GM12878 (cell line): ENCODE data around the gene BCKDK. TPM values are rescaled to one million over a fixed set of nuclear protein-coding genes. Genes with fewer than 3 reads are reported as not detected.

ENCODE experiments used
- ATAC-seq: fragments of 200-7000 bp; cut with Tn5 transposase; 3 replicates; pipeline ENCODE4 v1.9.1; 2020; ENCODE audit warnings: mild to moderate bottlenecking, moderate library complexity
- BruUV-seq: library from RNA; stranded (reverse); fragments of 400-500 nt; replicated peaks from 2 replicates; lab custom pipeline; 2021; lab: Mats Ljungman, UMichigan
- CTCF ChIA-PET: fragments of 300-600 bp; sonication (Branson Sonifier 250); formaldehyde crosslinking; extraction: SDS; loops from one replicate; lab custom pipeline; 2021; ENCODE audit warnings: inconsistent platforms; lab: Yijun Ruan, JAX
- POLR2A ChIA-PET: fragments of 350-600 bp; formaldehyde crosslinking; extraction: SDS; loops from one replicate; lab custom pipeline; 2021; ENCODE audit warnings: inconsistent platforms; lab: Charles Lee
- RAD21 ChIA-PET: fragments of 300-600 bp; sonication (Branson Sonifier 250); formaldehyde crosslinking; loops from one replicate; lab custom pipeline; 2023; ENCODE audit warnings: antibody characterized with exemption; ENCODE audit not compliant: unreplicated experiment; lab: Charles Lee
- SMC1A ChIA-PET: fragments of 300-600 bp; sonication (Branson Sonifier 250); formaldehyde crosslinking; loops from one replicate; lab custom pipeline; 2023; ENCODE audit not compliant: unreplicated experiment, uncharacterized antibody; lab: Charles Lee
- DNase-seq: peaks from one replicate; pipeline ENCODE4 v3.0.0-alpha.2; 2011; ENCODE audit warnings: low read depth, low spot score
- FAIRE-seq: peaks from 3 replicates; lab custom pipeline; 2011; peaks lifted over from hg19 to GRCh38; lab: Jason Lieb, UNC
- H2AFZ ChIP-seq: 2 replicates; pipeline ENCODE4 v1.6.0; 2011; ENCODE audit warnings: low read depth, low read length, control low read depth; ENCODE audit not compliant: control insufficient read depth
- H3K27ac ChIP-seq: 2 replicates; pipeline ENCODE4 v1.5.1; 2011; ENCODE audit warnings: control low read depth; ENCODE audit not compliant: control insufficient read depth, insufficient read depth
- H3K27me3 ChIP-seq, 2 experiments: replicated peaks in 1 of 2; 2 replicates each; pipeline versions ENCODE4 v1.6.0 to v1.6.1; 2011; ENCODE audit warnings: low read length in 1 of 2; ENCODE audit not compliant: control insufficient read depth in 2 of 2, insufficient read depth in 2 of 2
- H3K36me3 ChIP-seq, 2 experiments: 2 replicates each; pipeline ENCODE4 v1.5.1; 2011; ENCODE audit warnings: low read length in 1 of 2; ENCODE audit not compliant: control insufficient read depth in 2 of 2, insufficient read depth in 2 of 2
- H3K4me1 ChIP-seq: 2 replicates; pipeline ENCODE4 v1.6.1; 2011; ENCODE audit warnings: mild to moderate bottlenecking, low read length, moderate library complexity, mixed read lengths; ENCODE audit not compliant: control insufficient read depth, insufficient read depth
- H3K4me2 ChIP-seq: 2 replicates; pipeline ENCODE4 v1.6.0; 2011; ENCODE audit warnings: control low read depth; ENCODE audit not compliant: control insufficient read depth, insufficient read depth
- H3K4me3 ChIP-seq: fragments of 200-600 bp; sonication (generic); 2 replicates; pipeline ENCODE4 v1.5.1; 2016
- H3K79me2 ChIP-seq: 2 replicates; pipeline ENCODE4 v1.6.0; 2011; ENCODE audit warnings: low read length; ENCODE audit not compliant: control insufficient read depth, insufficient read depth
- H3K9ac ChIP-seq: 2 replicates; pipeline ENCODE4 v1.8.0; 2011; ENCODE audit warnings: low read length, control low read depth, mixed read lengths; ENCODE audit not compliant: control insufficient read depth, insufficient read depth
- H3K9me3 ChIP-seq: replicated peaks from 3 replicates; pipeline ENCODE4 v1.5.1; 2011; ENCODE audit warnings: mild to moderate bottlenecking, low read length; ENCODE audit not compliant: control insufficient read depth, insufficient read depth
- H4K20me1 ChIP-seq: 2 replicates; pipeline ENCODE4 v1.6.0; 2011; ENCODE audit not compliant: control insufficient read depth, insufficient read depth
- BCL11A ChIP-seq: IDR thresholded peaks from 2 replicates; pipeline ENCODE4 v1.6.1; 2011; ENCODE audit warnings: low read depth, low read length
- CEBPB ChIP-seq, 2 experiments: fragments of 150-350 bp in 1 of 2; IDR thresholded peaks; 2 replicates each; pipeline ENCODE4 v1.6.1; 2012 to 2014; ENCODE audit warnings: low read depth in 2 of 2, low read length in 2 of 2, borderline replicate concordance in 1 of 2, inconsistent platforms in 1 of 2
- CHD1 ChIP-seq: IDR thresholded peaks from 2 replicates; pipeline ENCODE4 v1.6.1; 2012; ENCODE audit warnings: low read depth, low read length, improper control_type of control experiment
- CREB1 ChIP-seq: IDR thresholded peaks from 2 replicates; pipeline ENCODE4 v1.6.1; 2012; ENCODE audit warnings: low read depth, mild to moderate bottlenecking, inconsistent platforms
- EP300 ChIP-seq, 2 experiments: fragments of 150-350 bp in 1 of 2; IDR thresholded peaks; 2 replicates each; pipeline ENCODE4 v1.6.1; 2011 to 2012; ENCODE audit warnings: low read depth in 2 of 2, low read length in 2 of 2, borderline replicate concordance in 1 of 2, improper control_type of control experiment in 1 of 2, inconsistent platforms in 1 of 2; ENCODE audit not compliant: control insufficient read depth in 1 of 2
- ETV6 ChIP-seq, 2 experiments: fragments of 450-650 bp in 1 of 2; IDR thresholded peaks in 1 of 2; conservative IDR thresholded peaks in 1 of 2; 2 replicates each; pipeline ENCODE4 v1.6.1; 2014; ENCODE audit warnings: antibody characterized with exemption in 1 of 2, borderline replicate concordance in 1 of 2, low read depth in 1 of 2, mild to moderate bottlenecking in 1 of 2, moderate library complexity in 1 of 2
- GATAD2B ChIP-seq: fragments of 450-650 bp; conservative IDR thresholded peaks from 2 replicates; pipeline ENCODE4 v1.6.1; 2017; ENCODE audit warnings: low read depth, mild to moderate bottlenecking, moderate library complexity
- POLR2AphosphoS5 ChIP-seq: IDR thresholded peaks from 2 replicates; pipeline ENCODE4 v1.6.1; 2011; ENCODE audit warnings: mild to moderate bottlenecking, low read length, inconsistent platforms
- SRF ChIP-seq, 2 experiments: IDR thresholded peaks; 2 replicates each; pipeline ENCODE4 v1.6.1; 2011; ENCODE audit warnings: low read depth in 2 of 2, low read length in 2 of 2, mild to moderate bottlenecking in 1 of 2, moderate library complexity in 1 of 2
- STAT3 ChIP-seq: IDR thresholded peaks from 2 replicates; pipeline ENCODE4 v1.6.1; 2011; ENCODE audit warnings: low read depth, low read length, improper control_type of control experiment
- TARDBP ChIP-seq: IDR thresholded peaks from 2 replicates; pipeline ENCODE4 v1.6.1; 2016; ENCODE audit warnings: borderline replicate concordance
- TBL1XR1 ChIP-seq: IDR thresholded peaks from 2 replicates; pipeline ENCODE4 v1.6.1; 2012; ENCODE audit warnings: low read depth, low read length, improper control_type of control experiment
- WGBS: methylation state at CpG from one replicate; pipeline ENCODE4 v1.1.6; 2016; ENCODE audit warnings: low lambda C conversion rate; ENCODE audit not compliant: insufficient replicate concordance, insufficient coverage; ENCODE audit errors: missing lambda C conversion rate; 5-methylcytosine and 5-hydroxymethylcytosine counted together
- in situ Hi-C: fragments of 300-500 bp; cut with MboI; formaldehyde crosslinking; loops from 9 replicates; pipeline ENCODE4 v1.14.3; 2018; ENCODE audit warnings: mixed read lengths
- intact Hi-C: fragments of 100-400 bp; cut with micrococcal nuclease; formaldehyde crosslinking; loops from one replicate; pipeline ENCODE4 v1.14.2; 2022; ENCODE audit not compliant: unreplicated experiment
- polyA plus RNA-seq, 11 experiments: library from polyadenylated mRNA; depleted of rRNA in 4 of 11; unstranded in 6 of 11; stranded (reverse) in 5 of 11; fragments of >200 nt; fragmentation: Nextera tagmentation in 4 of 11; fragmentation: Illumina TruSeq in 1 of 11; extraction: Ambion mirVana in 4 of 11; extraction: Trizol in 1 of 11; gene quantifications; 1 replicate in 1 of 11; 2 replicates in 10 of 11; pipeline versions ENCODE4 v1.2.1 to v1.2.3, GENCODE V29; 2011 to 2016; ENCODE audit warnings: inconsistent platforms in 2 of 11, missing spikeins in 2 of 11, low read depth in 1 of 11
- total RNA-seq, 4 experiments: library from RNA; depleted of rRNA in 3 of 4; stranded (reverse); fragments of >200 nt in 3 of 4; fragmentation: Illumina TruSeq in 1 of 4; extraction: Trizol in 1 of 4; gene quantifications; 2 replicates each; pipeline versions ENCODE4 v1.2.1 to v1.2.3, GENCODE V29; 2013 to 2021
- TF ChIP-seq, protein P1 (sequence below): IDR thresholded peaks from 2 replicates; pipeline ENCODE4 v1.6.1; 2011; ENCODE audit warnings: borderline replicate concordance, low read depth, mild to moderate bottlenecking, moderate library complexity, low read length; ENCODE audit not compliant: insufficient read depth, poor library complexity, severe bottlenecking
- TF ChIP-seq, protein P2 (sequence below): IDR thresholded peaks from 2 replicates; pipeline ENCODE4 v1.6.1; 2012; ENCODE audit warnings: low read depth, low read length, improper control_type of control experiment

The BCKDK gene
- total and polyA plus RNA-seq, 10 of the 15 experiments (the other 5 are each of a cell fraction or from before 2014, with no cell fraction given): 0.68 to 56.6 (median 32.8) TPM

DNA sequence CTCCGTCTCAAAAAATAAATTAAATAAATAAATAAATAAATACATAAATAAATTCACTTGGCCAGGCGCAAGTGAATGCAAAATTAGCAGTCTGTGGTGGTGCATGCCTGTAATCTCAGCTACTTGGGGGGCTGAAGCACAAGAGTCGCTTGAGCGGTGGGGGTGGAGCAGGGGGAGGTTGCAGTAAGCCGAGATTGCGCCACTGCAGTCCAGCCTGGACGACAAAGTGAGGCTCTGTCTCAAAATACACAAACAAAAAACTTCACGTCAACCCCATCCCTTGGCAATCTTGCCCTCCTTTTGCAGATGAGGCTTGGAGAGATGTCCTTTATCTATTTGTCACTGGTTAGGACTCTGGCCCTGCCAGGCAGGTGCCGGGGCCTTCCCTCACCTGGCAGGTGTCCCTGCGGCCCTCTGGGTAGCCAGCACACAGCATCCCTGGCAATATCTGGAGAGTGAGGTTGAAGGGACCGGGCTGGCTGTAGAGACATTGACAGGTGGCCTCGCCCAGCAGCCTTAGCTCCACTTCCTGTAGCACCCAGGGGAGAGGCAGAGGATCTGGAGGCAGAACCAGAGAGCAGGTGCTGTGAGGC, 37.3 kb downstream of the BCKDK start (continued):
- no peak for TF ChIP-seq GATAD2B
- no peak for TF ChIP-seq TARDBP
- TF ChIP-seq CREB1: no peak
- no peak for TF ChIP-seq STAT3
- TF ChIP-seq POLR2AphosphoS5: no peak
- no peak for TF ChIP-seq BCL11A
- TF ChIP-seq SRF (IDR thresholded peaks at IDR 0.05; ENCODE audit: low read depth in 2 of 2, low read length in 2 of 2): no peak; a peak in 1 of 4 replicates
- TF ChIP-seq, protein P1, sequence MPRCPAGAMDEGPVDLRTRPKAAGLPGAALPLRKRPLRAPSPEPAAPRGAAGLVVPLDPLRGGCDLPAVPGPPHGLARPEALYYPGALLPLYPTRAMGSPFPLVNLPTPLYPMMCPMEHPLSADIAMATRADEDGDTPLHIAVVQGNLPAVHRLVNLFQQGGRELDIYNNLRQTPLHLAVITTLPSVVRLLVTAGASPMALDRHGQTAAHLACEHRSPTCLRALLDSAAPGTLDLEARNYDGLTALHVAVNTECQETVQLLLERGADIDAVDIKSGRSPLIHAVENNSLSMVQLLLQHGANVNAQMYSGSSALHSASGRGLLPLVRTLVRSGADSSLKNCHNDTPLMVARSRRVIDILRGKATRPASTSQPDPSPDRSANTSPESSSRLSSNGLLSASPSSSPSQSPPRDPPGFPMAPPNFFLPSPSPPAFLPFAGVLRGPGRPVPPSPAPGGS: no peak
- no peak for TF ChIP-seq CEBPB (IDR thresholded peaks at IDR 0.05; ENCODE audit: borderline replicate concordance in 1 of 2, low read depth in 2 of 2, low read length in 2 of 2)

DNA sequence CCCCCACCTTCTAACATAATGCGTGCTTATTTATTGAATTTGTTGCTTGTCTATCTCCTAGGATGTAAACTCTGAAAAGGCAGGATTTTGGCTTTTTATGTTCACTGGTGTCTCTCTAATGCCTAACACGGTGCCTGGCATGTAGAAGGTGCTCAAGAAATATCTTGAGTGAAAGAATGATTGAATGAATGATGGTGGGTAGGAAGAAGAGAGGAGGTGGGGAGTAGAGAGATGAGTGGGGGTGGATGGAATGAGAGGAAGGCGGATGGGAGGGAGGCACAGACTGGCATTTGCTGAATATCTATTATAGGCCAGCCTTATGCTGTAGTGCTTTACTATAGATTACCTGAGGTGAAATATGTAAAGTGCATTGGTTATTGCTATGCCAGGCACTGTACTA, 39.4 kb downstream of the BCKDK start:
- no peak overlapping the region for H3K4me3 ChIP-seq
- peaks cover 3% of the 10 kb centered on the region; the same call in 1 of the 2 replicates for H4K20me1 ChIP-seq
- intact Hi-C loops (no loop called here), in situ Hi-C loops (loop anchor here (10.0 kb wide), 1 partner anchor 727 kb away; the partner anchor contains the start of gene ZNF267)
- no peak overlapping the region for H3K27ac ChIP-seq
- DNase-seq (no peak), FAIRE-seq (no peak), ATAC-seq (no peak)
- no peaks in the 10 kb centered on the region for H3K79me2 ChIP-seq
- H3K9ac ChIP-seq: no peak overlapping the region
- H3K9me3 ChIP-seq: no peaks in the 10 kb centered on the region
- ChIA-PET CTCF (no interaction called here), SMC1A (no interaction called here), POLR2A (no interaction called here), RAD21 (no interaction called here)
- no peak overlapping the region for H3K4me2 ChIP-seq
- H3K36me3 ChIP-seq: no peaks in the 10 kb centered on the region
- TF ChIP-seq, protein P2, sequence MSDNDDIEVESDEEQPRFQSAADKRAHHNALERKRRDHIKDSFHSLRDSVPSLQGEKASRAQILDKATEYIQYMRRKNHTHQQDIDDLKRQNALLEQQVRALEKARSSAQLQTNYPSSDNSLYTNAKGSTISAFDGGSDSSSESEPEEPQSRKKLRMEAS: no peak
- TF ChIP-seq ETV6 (conservative IDR thresholded peaks at IDR 0.05 in 1 of 2, IDR thresholded peaks at IDR 0.05 in 1 of 2; ENCODE audit: borderline replicate concordance in 1 of 2, low read depth in 1 of 2) (no peak), CHD1 (no peak), EP300 (IDR thresholded peaks at IDR 0.05; ENCODE audit: borderline replicate concordance in 1 of 2, control insufficient read depth in 1 of 2, low read depth in 2 of 2, low read length in 2 of 2) (no peak), TBL1XR1 (no peak)
- H3K27me3 ChIP-seq: no peaks in the 10 kb centered on the region
- peaks cover 3% of the 10 kb centered on the region; the same call in 1 of the 2 replicates for H3K4me1 ChIP-seq
- no TSS peak for BruUV-seq
- H2AFZ ChIP-seq: no peak overlapping the region
- WGBS: 16% methylated on average over 3 of the region's 3 CpGs
